Measurements from ENCODE around the gene SERINC3. TPM values are rescaled to one million over a fixed set of nuclear protein-coding genes. Genes with fewer than 3 reads are reported as not detected.

The SERINC3 gene
- total and polyA plus RNA-seq, 2 experiments from 2014 or later: 18.1 to 33.0 TPM

- TF ChIP-seq, protein P1, sequence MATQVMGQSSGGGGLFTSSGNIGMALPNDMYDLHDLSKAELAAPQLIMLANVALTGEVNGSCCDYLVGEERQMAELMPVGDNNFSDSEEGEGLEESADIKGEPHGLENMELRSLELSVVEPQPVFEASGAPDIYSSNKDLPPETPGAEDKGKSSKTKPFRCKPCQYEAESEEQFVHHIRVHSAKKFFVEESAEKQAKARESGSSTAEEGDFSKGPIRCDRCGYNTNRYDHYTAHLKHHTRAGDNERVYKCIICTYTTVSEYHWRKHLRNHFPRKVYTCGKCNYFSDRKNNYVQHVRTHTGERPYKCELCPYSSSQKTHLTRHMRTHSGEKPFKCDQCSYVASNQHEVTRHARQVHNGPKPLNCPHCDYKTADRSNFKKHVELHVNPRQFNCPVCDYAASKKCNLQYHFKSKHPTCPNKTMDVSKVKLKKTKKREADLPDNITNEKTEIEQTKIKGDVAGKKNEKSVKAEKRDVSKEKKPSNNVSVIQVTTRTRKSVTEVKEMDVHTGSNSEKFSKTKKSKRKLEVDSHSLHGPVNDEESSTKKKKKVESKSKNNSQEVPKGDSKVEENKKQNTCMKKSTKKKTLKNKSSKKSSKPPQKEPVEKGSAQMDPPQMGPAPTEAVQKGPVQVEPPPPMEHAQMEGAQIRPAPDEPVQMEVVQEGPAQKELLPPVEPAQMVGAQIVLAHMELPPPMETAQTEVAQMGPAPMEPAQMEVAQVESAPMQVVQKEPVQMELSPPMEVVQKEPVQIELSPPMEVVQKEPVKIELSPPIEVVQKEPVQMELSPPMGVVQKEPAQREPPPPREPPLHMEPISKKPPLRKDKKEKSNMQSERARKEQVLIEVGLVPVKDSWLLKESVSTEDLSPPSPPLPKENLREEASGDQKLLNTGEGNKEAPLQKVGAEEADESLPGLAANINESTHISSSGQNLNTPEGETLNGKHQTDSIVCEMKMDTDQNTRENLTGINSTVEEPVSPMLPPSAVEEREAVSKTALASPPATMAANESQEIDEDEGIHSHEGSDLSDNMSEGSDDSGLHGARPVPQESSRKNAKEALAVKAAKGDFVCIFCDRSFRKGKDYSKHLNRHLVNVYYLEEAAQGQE (IDR thresholded peaks at IDR 0.05; ENCODE audit: unreplicated experiment): no peak
- no peak for TF ChIP-seq CREB1 (CRISPR knock-in tag; IDR thresholded peaks at IDR 0.05; ENCODE audit: low read depth)
- TF ChIP-seq NANOG (IDR thresholded peaks at IDR 0.05; ENCODE audit: borderline replicate concordance): no peak
- TF ChIP-seq JUNB (IDR thresholded peaks at IDR 0.05; ENCODE audit: unreplicated experiment): no peak
- TF ChIP-seq, protein P2, sequence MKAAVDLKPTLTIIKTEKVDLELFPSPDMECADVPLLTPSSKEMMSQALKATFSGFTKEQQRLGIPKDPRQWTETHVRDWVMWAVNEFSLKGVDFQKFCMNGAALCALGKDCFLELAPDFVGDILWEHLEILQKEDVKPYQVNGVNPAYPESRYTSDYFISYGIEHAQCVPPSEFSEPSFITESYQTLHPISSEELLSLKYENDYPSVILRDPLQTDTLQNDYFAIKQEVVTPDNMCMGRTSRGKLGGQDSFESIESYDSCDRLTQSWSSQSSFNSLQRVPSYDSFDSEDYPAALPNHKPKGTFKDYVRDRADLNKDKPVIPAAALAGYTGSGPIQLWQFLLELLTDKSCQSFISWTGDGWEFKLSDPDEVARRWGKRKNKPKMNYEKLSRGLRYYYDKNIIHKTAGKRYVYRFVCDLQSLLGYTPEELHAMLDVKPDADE (IDR thresholded peaks at IDR 0.05): no peak
- no peak for TF ChIP-seq ZNF331 (CRISPR knock-in tag; IDR thresholded peaks at IDR 0.05; ENCODE audit: low read depth)
These were observed 17.2 kb downstream of the SERINC3 start (continued) for GRCh38 chr20:44504402-44505307.

GRCh38 chr20:44502968-44503367 is 18.9 kb downstream of the SERINC3 start:
- no peaks in the 10 kb centered on the region for H3K9me2 ChIP-seq (ENCODE audit: insufficient read depth)
- no peaks in the 10 kb centered on the region for H3K9me3 Mint-ChIP-seq
- ATAC-seq: no peak
- H3K27me3 ChIP-seq (ENCODE audit: insufficient read depth): no peaks in the 10 kb centered on the region
- no peak overlapping the region for H3K27ac ChIP-seq (ENCODE audit: low read depth)
- no peak overlapping the region for H3K4me2 ChIP-seq
- no peaks in the 10 kb centered on the region for H3K27me3 Mint-ChIP-seq (ENCODE audit: insufficient read depth, low read depth, poor library complexity)
- no peak overlapping the region for H3K4me3 Mint-ChIP-seq
- H3F3A ChIP-seq (replicated peaks; ENCODE audit: low read depth): no peaks in the 10 kb centered on the region
- no peaks in the 10 kb centered on the region for H3K79me2 ChIP-seq (replicated peaks; ENCODE audit: insufficient read depth)
- no peak overlapping the region for H2AFZ ChIP-seq
- no peaks in the 10 kb centered on the region for H3K4me1 ChIP-seq (ENCODE audit: insufficient read depth)
- H3K27ac Mint-ChIP-seq: no peak overlapping the region
- no peaks in the 10 kb centered on the region; the same call in 1 of the 2 replicates for H4K20me1 ChIP-seq (replicated peaks; ENCODE audit: insufficient read depth)
- DNase-seq (ENCODE audit: low spot score): no peak
- H3K4me1 Mint-ChIP-seq: no peaks in the 10 kb centered on the region
- no peak overlapping the region for H3K4me3 ChIP-seq
- peaks cover 26% of the 10 kb centered on the region for H3K36me3 ChIP-seq (ENCODE audit: insufficient read depth)
- peaks cover 38% of the 10 kb centered on the region for H3K36me3 Mint-ChIP-seq (ENCODE audit: low read depth)
- no peak for TF ChIP-seq JUNB (IDR thresholded peaks at IDR 0.05; ENCODE audit: unreplicated experiment)
- TF ChIP-seq CREB1 (CRISPR knock-in tag; IDR thresholded peaks at IDR 0.05; ENCODE audit: low read depth): no peak
- TF ChIP-seq EZH2phosphoT487 (IDR thresholded peaks at IDR 0.05; ENCODE audit: unreplicated experiment): no peak
- TF ChIP-seq, protein P2 (IDR thresholded peaks at IDR 0.05): no peak
- no peak for TF ChIP-seq EZH2 (IDR thresholded peaks at IDR 0.05; ENCODE audit: low read depth, unreplicated experiment)
- TF ChIP-seq ZNF114 (CRISPR knock-in tag; IDR thresholded peaks at IDR 0.05): no peak
- TF ChIP-seq POLR2AphosphoS5 (IDR thresholded peaks at IDR 0.05; ENCODE audit: low read depth): no peak
- TF ChIP-seq, protein P1 (IDR thresholded peaks at IDR 0.05; ENCODE audit: unreplicated experiment): no peak
- no peak for TF ChIP-seq ZNF331 (CRISPR knock-in tag; IDR thresholded peaks at IDR 0.05; ENCODE audit: low read depth)
- no peak for TF ChIP-seq NANOG (IDR thresholded peaks at IDR 0.05; ENCODE audit: borderline replicate concordance)
- no peak for TF ChIP-seq STAT1 (IDR thresholded peaks at IDR 0.05; ENCODE audit: unreplicated experiment)
- TF ChIP-seq, protein P3, sequence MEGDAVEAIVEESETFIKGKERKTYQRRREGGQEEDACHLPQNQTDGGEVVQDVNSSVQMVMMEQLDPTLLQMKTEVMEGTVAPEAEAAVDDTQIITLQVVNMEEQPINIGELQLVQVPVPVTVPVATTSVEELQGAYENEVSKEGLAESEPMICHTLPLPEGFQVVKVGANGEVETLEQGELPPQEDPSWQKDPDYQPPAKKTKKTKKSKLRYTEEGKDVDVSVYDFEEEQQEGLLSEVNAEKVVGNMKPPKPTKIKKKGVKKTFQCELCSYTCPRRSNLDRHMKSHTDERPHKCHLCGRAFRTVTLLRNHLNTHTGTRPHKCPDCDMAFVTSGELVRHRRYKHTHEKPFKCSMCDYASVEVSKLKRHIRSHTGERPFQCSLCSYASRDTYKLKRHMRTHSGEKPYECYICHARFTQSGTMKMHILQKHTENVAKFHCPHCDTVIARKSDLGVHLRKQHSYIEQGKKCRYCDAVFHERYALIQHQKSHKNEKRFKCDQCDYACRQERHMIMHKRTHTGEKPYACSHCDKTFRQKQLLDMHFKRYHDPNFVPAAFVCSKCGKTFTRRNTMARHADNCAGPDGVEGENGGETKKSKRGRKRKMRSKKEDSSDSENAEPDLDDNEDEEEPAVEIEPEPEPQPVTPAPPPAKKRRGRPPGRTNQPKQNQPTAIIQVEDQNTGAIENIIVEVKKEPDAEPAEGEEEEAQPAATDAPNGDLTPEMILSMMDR (conservative IDR thresholded peaks at IDR 0.05; ENCODE audit: low read depth in 2 of 2): no peak

Data from GM23338 (cell line).